ENCODE measurements around the gene OTUD4.
"Not testable (repeated sequence)": the region's sequence is repeated elsewhere in the genome, so short reads cannot be mapped to it uniquely, and the experiment has no call there.

Gene OTUD4

GRCh38 chr4:145154573-145154972 is 25.8 kb downstream of the OTUD4 start:
- H3K9me3 ChIP-seq, result no peaks in the 10 kb centered on the region
- intact Hi-C loops (cut with DNase I; ENCODE audit: low total_unique reads), result no loop called here
- DNase-seq, result no peak
- peak in 1 of 2 experiments; percentile 39 for TF ChIP-seq CTCF (IDR thresholded peaks at IDR 0.05)
- no peak overlapping the region for H3K4me3 ChIP-seq
- no peaks in the 10 kb centered on the region for H3K27me3 ChIP-seq
- peaks cover 36 to 71% (median 42%) of the 10 kb centered on the region in 3 donors for H3K36me3 ChIP-seq
- no peak overlapping the region for H3K27ac ChIP-seq
- H3K4me1 ChIP-seq, result peaks cover 0 to 10% (median 2%) of the 10 kb centered on the region in 4 donors

DNA sequence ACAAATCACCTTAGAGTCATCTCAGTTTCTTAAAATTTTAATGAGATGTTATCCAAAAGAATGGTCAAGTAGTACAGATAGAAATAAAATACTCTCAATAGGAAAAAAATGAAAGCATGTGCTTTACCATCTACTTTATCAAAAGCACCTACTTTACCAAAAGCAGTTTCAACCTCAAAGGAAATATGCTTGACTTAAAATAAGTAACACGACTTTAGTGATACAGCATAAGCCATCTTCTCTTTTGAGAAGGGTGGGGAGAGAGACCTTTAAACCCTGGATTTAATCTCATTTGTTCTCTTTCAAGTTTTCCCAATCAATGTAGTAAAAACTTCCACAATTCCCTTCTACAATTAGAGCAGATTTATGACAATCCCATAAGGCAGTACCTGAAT is 26.5 kb downstream of the OTUD4 start:
- no peak for TF ChIP-seq CTCF (IDR thresholded peaks at IDR 0.05)
- H3K27ac ChIP-seq, result no peak overlapping the region
- intact Hi-C loops (cut with DNase I; ENCODE audit: low total_unique reads), result no loop called here
- DNase-seq, result no peak
- peaks cover 43 to 74% (median 49%) of the 10 kb centered on the region in 3 donors for H3K36me3 ChIP-seq
- H3K4me3 ChIP-seq, result no peak overlapping the region
- H3K27me3 ChIP-seq, result no peaks in the 10 kb centered on the region
- no peaks in the 10 kb centered on the region for H3K9me3 ChIP-seq
- H3K4me1 ChIP-seq, result peaks cover 0 to 10% (median 2%) of the 10 kb centered on the region in 4 donors

GRCh38 chr4:145153181-145153903 is 27.0 kb downstream of the OTUD4 start:
- intact Hi-C loops (cut with DNase I; ENCODE audit: low total_unique reads), result no loop called here
- Histone ChIP-seq H3K36me3 (peaks cover 49 to 71% (median 55%) of the 10 kb centered on the region in 3 donors), H3K4me3 (no peak overlapping the region), H3K27me3 (no peaks in the 10 kb centered on the region), H3K4me1 (peaks cover 0 to 10% (median 2%) of the 10 kb centered on the region in 4 donors), H3K27ac (no peak overlapping the region), H3K9me3 (no peaks in the 10 kb centered on the region)
- DNase-seq, result no peak
- no peak for TF ChIP-seq CTCF (IDR thresholded peaks at IDR 0.05)

DNA sequence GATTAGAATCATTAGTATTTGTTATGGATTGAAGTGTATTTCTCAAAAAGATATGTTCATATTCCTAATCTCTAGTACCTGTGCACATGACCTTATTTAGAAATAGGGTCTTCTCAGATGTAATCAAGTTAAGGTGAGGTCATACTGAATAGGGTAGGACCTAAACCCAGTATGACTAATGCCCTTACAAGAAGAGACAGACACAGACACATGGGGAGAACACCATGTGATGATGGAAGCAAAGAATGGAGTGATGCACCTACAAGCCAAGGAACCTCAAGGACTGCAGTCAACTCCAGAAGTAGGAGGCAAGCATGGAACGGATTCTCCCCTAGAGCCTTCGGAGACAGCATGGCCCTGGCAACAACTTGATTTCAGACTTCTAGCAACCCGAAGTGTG is 31.4 kb downstream of the OTUD4 start:
- TF ChIP-seq CTCF (IDR thresholded peaks at IDR 0.05), result no peak
- Histone ChIP-seq H3K27ac (no peak overlapping the region), H3K4me3 (no peak overlapping the region), H3K36me3 (peaks cover 79 to 84% (median 83%) of the 10 kb centered on the region in 3 donors), H3K27me3 (no peaks in the 10 kb centered on the region), H3K9me3 (no peaks in the 10 kb centered on the region), H3K4me1 (peaks cover 0 to 10% (median 2%) of the 10 kb centered on the region in 4 donors)
- intact Hi-C loops (cut with DNase I; ENCODE audit: low total_unique reads), result no loop called here
- no peak for DNase-seq

DNA sequence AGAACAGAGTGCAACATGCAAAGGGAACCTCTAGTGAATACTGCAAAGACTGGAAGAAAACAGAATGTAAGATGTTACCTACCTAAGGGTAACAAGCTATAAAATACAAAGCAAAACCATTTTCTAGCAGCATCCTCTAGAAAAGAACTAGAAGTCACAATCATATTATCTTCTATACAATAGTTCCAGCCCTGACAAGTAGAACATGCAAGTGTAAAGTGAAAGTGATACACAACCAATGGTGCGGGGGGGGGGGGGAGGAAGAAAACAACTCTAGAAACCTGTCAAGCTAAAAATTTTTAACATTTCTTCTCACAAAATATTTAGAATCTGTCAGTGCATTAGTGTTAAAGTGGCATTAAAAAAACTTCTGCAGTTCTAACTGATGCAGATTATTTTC is 44.2 kb downstream of the OTUD4 start:
- H3K27ac ChIP-seq; H3K4me3 ChIP-seq; H3K27me3 ChIP-seq; H3K4me1 ChIP-seq; DNase-seq; intact Hi-C loops (cut with DNase I; ENCODE audit: low total_unique reads); H3K9me3 ChIP-seq: not testable (repeated sequence)
- H3K36me3 ChIP-seq, result peaks cover 41% of the 10 kb centered on the region in 3 donors

GRCh38 chr4:145132511-145133098 is 47.8 kb downstream of the OTUD4 start:
- H3K36me3 ChIP-seq, result peaks cover 5 to 21% (median 7%) of the 10 kb centered on the region in 3 donors
- no peaks in the 10 kb centered on the region for H3K27me3 ChIP-seq
- no peak for TF ChIP-seq CTCF (IDR thresholded peaks at IDR 0.05)
- intact Hi-C loops (cut with DNase I; ENCODE audit: low total_unique reads), result no loop called here
- no peak overlapping the region for H3K27ac ChIP-seq
- no peak for DNase-seq
- H3K9me3 ChIP-seq, result no peaks in the 10 kb centered on the region
- H3K4me3 ChIP-seq, result no peak overlapping the region
- peaks cover 0 to 11% (median 0%) of the 10 kb centered on the region in 4 donors for H3K4me1 ChIP-seq

Measured in tibial artery (tissue), 4 donors.